Gastrocnemius medialis (tissue), 4 donors: ENCODE results near the gene HTR4.

Source experiments
- POLR2A ChIP-seq, 2 donors: fragments of 450-650 bp; IDR thresholded peaks; one replicate each; pipeline ENCODE4 v1.6.1; 2017; ENCODE audit warnings: antibody characterized with exemption in 2 of 2, mild to moderate bottlenecking in 2 of 2, moderate library complexity in 2 of 2
- TF ChIP-seq, protein P1 (sequence below), 5 experiments: fragments of 450-650 bp in 3 of 5; fragments of 200-600 bp in 2 of 5; sonication (generic) in 2 of 5; IDR thresholded peaks in 4 of 5; conservative IDR thresholded peaks in 1 of 5; 1 replicate in 4 of 5; 2 replicates in 1 of 5; pipeline ENCODE4 v1.5.1; 2016 to 2019; ENCODE audit warnings: antibody characterized with exemption in 5 of 5, mild to moderate bottlenecking in 3 of 5, moderate library complexity in 3 of 5

- TF ChIP-seq, protein P1, sequence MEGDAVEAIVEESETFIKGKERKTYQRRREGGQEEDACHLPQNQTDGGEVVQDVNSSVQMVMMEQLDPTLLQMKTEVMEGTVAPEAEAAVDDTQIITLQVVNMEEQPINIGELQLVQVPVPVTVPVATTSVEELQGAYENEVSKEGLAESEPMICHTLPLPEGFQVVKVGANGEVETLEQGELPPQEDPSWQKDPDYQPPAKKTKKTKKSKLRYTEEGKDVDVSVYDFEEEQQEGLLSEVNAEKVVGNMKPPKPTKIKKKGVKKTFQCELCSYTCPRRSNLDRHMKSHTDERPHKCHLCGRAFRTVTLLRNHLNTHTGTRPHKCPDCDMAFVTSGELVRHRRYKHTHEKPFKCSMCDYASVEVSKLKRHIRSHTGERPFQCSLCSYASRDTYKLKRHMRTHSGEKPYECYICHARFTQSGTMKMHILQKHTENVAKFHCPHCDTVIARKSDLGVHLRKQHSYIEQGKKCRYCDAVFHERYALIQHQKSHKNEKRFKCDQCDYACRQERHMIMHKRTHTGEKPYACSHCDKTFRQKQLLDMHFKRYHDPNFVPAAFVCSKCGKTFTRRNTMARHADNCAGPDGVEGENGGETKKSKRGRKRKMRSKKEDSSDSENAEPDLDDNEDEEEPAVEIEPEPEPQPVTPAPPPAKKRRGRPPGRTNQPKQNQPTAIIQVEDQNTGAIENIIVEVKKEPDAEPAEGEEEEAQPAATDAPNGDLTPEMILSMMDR (IDR thresholded peaks at IDR 0.05 in 4 of 5, conservative IDR thresholded peaks at IDR 0.05 in 1 of 5), result no peak
- no peak for TF ChIP-seq POLR2A (IDR thresholded peaks at IDR 0.05)
These were observed 194.7 kb downstream of the HTR4 start for GRCh38 chr5:148459669-148460068.
